ENCODE data around the gene PELI2. TPM values are rescaled to one million over a fixed set of nuclear protein-coding genes. Genes with fewer than 3 reads are reported as not detected.
"Not testable (repeated sequence)": the region's sequence is repeated elsewhere in the genome, so short reads cannot be mapped to it uniquely, and the experiment has no call there.

PELI2 gene
- total RNA-seq, 3 donors from 2014 or later (not counting 1 experiment from before 2014, with no cell fraction given): 16.4 to 25.0 (median 24.9) TPM

- DNase-seq: no peak
- H3K27me3 Mint-ChIP-seq (ENCODE audit: low read depth in 2 of 2): no peaks in the 10 kb centered on the region
- no peak overlapping the region for H3K4me3 ChIP-seq (ENCODE audit: low read length)
- H3K27ac ChIP-seq (ENCODE audit: low read length): no peak overlapping the region
- H3K27ac Mint-ChIP-seq: no peak overlapping the region
- H3K4me1 ChIP-seq (ENCODE audit: control insufficient read depth, insufficient read depth, low read length): no peaks in the 10 kb centered on the region
- H3K4me3 Mint-ChIP-seq: no peak overlapping the region
- no peak for TF ChIP-seq CTCF (IDR thresholded peaks at IDR 0.05)
- H3K36me3 Mint-ChIP-seq: peaks cover 7% of the 10 kb centered on the region
- intact Hi-C loops (cut with micrococcal nuclease): no loop called here
- H3K27me3 ChIP-seq (ENCODE audit: control insufficient read depth, insufficient read depth, low read length): no peaks in the 10 kb centered on the region
- 17% methylated on average over 1 of the region's 2 CpGs for WGBS (ENCODE audit: insufficient coverage)
- no peaks in the 10 kb centered on the region for H3K36me3 ChIP-seq (ENCODE audit: control insufficient read depth, insufficient read depth, low read length)
- no peak for ATAC-seq
- H3K4me1 Mint-ChIP-seq: peaks cover 30 to 31% of the 10 kb centered on the region in 2 donors
- H3K9me3 ChIP-seq (ENCODE audit: control insufficient read depth, insufficient read depth, low read length): no peaks in the 10 kb centered on the region
- peaks cover 0 to 8% of the 10 kb centered on the region in 2 donors for H3K9me3 Mint-ChIP-seq
Measured at GRCh38 chr14:56160088-56160487, 41.9 kb downstream of the PELI2 start.

GRCh38 chr14:56161658-56162057, 43.4 kb downstream of the PELI2 start:
- Mint-ChIP-seq H3K9me3 (peaks cover 6 to 16% of the 10 kb centered on the region in 2 donors), H3K36me3 (peaks cover 16% of the 10 kb centered on the region), H3K4me3 (no peak overlapping the region), H3K27me3 (ENCODE audit: low read depth in 2 of 2) (no peaks in the 10 kb centered on the region), H3K4me1 (peaks cover 30% of the 10 kb centered on the region in 2 donors), H3K27ac (no peak overlapping the region)
- peaks cover 2% of the 10 kb centered on the region for H3K9me3 ChIP-seq (ENCODE audit: control insufficient read depth, insufficient read depth, low read length)
- H3K36me3 ChIP-seq (ENCODE audit: control insufficient read depth, insufficient read depth, low read length): no peaks in the 10 kb centered on the region
- DNase-seq: no peak
- intact Hi-C loops (cut with micrococcal nuclease): no loop called here
- ATAC-seq: no peak
- no peak for TF ChIP-seq CTCF (IDR thresholded peaks at IDR 0.05)
- no peaks in the 10 kb centered on the region for H3K27me3 ChIP-seq (ENCODE audit: control insufficient read depth, insufficient read depth, low read length)
- H3K4me3 ChIP-seq (ENCODE audit: low read length): no peak overlapping the region
- no peaks in the 10 kb centered on the region for H3K4me1 ChIP-seq (ENCODE audit: control insufficient read depth, insufficient read depth, low read length)
- no peak overlapping the region for H3K27ac ChIP-seq (ENCODE audit: low read length)
- no CpG with 5 or more reads among the region's 1 CpG for WGBS (ENCODE audit: insufficient coverage)

GRCh38 chr14:56162476-56162875, 44.3 kb downstream of the PELI2 start:
- H3K9me3 ChIP-seq (ENCODE audit: control insufficient read depth, insufficient read depth, low read length): peaks cover 6% of the 10 kb centered on the region
- H3K27me3 ChIP-seq (ENCODE audit: control insufficient read depth, insufficient read depth, low read length): no peaks in the 10 kb centered on the region
- H3K27ac ChIP-seq (ENCODE audit: low read length): no peak overlapping the region
- no peak for DNase-seq
- no peaks in the 10 kb centered on the region for H3K36me3 ChIP-seq (ENCODE audit: control insufficient read depth, insufficient read depth, low read length)
- Mint-ChIP-seq H3K9me3 (peaks cover 8 to 21% of the 10 kb centered on the region in 2 donors), H3K36me3 (peaks cover 24% of the 10 kb centered on the region), H3K27ac (no peak overlapping the region), H3K27me3 (ENCODE audit: low read depth in 2 of 2) (no peaks in the 10 kb centered on the region), H3K4me1 (peaks cover 32 to 35% of the 10 kb centered on the region in 2 donors), H3K4me3 (no peak overlapping the region)
- 96% methylated on average over 2 of the region's 2 CpGs for WGBS (ENCODE audit: insufficient coverage)
- H3K4me1 ChIP-seq (ENCODE audit: control insufficient read depth, insufficient read depth, low read length): no peaks in the 10 kb centered on the region
- intact Hi-C loops (cut with micrococcal nuclease): no loop called here
- no peak for ATAC-seq
- H3K4me3 ChIP-seq (ENCODE audit: low read length): no peak overlapping the region
- TF ChIP-seq CTCF (IDR thresholded peaks at IDR 0.05): no peak

GRCh38 chr14:56166579-56166978, 48.4 kb downstream of the PELI2 start:
- H3K4me1 Mint-ChIP-seq: peaks cover 37 to 44% of the 10 kb centered on the region in 2 donors
- H3K36me3 ChIP-seq (ENCODE audit: control insufficient read depth, insufficient read depth, low read length); H3K4me3 ChIP-seq (ENCODE audit: low read length); H3K27me3 Mint-ChIP-seq (ENCODE audit: low read depth in 2 of 2); H3K9me3 ChIP-seq (ENCODE audit: control insufficient read depth, insufficient read depth, low read length); H3K4me1 ChIP-seq (ENCODE audit: control insufficient read depth, insufficient read depth, low read length); intact Hi-C loops (cut with micrococcal nuclease); DNase-seq; ATAC-seq; H3K27ac Mint-ChIP-seq; H3K27me3 ChIP-seq (ENCODE audit: control insufficient read depth, insufficient read depth, low read length); H3K27ac ChIP-seq (ENCODE audit: low read length); H3K4me3 Mint-ChIP-seq: not testable (repeated sequence)
- WGBS (ENCODE audit: insufficient coverage): 96% methylated on average over 7 of the region's 7 CpGs
- H3K36me3 Mint-ChIP-seq: peaks cover 25% of the 10 kb centered on the region
- H3K9me3 Mint-ChIP-seq: peaks cover 8 to 21% of the 10 kb centered on the region in 2 donors
